Measurements from ENCODE around the gene PRKN. TPM values are rescaled to one million over a fixed set of nuclear protein-coding genes. Genes with fewer than 3 reads are reported as not detected.

The PRKN gene
- total RNA-seq, 4 donors from 2014 or later, result 8.4 to 44.8 (median 12.6) TPM

DNA sequence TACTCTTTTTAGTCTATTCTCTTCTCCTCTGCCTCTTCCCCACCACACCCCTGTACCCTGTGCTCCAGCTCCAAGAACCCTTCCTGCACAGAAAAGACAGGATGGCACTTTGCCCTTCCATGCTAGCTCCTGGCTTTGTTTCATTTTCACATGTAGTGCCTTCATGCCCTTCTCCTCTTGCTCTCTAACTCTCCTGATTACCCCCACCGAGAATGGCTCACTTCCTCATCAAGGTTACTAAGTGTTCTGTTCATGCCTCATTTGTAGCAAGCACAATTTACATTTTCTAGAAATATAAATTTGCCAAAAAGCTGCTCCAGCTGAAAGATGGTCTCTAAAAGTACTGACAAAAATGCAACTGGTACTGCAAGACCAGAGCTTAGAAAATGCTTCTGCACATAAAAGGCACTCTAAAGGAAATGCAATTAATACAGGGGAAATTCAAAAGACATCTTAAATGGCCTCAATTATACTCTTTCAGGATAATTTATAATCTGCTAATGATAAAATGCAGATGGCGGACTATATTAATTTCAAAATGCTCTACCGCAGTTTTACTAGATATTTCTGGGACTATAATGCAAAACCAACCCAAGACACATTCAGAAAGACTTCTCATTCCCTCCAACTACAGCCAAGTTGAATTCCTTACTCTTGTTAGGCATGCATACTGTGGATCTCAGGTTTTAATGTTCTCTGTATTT, 570.2 kb downstream of the PRKN start:
- TF ChIP-seq, protein P1, sequence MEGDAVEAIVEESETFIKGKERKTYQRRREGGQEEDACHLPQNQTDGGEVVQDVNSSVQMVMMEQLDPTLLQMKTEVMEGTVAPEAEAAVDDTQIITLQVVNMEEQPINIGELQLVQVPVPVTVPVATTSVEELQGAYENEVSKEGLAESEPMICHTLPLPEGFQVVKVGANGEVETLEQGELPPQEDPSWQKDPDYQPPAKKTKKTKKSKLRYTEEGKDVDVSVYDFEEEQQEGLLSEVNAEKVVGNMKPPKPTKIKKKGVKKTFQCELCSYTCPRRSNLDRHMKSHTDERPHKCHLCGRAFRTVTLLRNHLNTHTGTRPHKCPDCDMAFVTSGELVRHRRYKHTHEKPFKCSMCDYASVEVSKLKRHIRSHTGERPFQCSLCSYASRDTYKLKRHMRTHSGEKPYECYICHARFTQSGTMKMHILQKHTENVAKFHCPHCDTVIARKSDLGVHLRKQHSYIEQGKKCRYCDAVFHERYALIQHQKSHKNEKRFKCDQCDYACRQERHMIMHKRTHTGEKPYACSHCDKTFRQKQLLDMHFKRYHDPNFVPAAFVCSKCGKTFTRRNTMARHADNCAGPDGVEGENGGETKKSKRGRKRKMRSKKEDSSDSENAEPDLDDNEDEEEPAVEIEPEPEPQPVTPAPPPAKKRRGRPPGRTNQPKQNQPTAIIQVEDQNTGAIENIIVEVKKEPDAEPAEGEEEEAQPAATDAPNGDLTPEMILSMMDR (IDR thresholded peaks at IDR 0.05), result no peak
- DNase-seq (ENCODE audit: low spot score) (no peak), ATAC-seq (ENCODE audit: low FRiP score) (no peak)

DNA sequence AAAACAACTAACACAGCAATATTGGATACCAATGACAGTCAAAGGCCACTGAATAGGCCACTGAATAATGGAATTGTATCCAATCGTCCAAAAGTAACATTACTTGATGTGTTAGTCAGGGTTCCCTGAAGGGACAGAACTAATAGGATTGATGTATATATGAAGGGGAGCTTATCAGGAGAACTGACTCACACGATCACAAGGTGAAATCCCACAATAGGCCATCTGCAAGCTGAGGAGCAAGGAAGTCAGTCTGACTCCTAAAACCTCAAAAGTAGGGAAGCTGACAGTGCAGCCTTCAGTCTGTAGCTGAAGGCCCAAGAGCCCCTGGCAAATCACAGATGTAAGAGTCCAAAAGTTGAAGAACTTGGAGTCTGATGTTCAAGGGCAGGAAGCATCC, 571.4 kb downstream of the PRKN start:
- TF ChIP-seq, protein P1 (IDR thresholded peaks at IDR 0.05), result no peak
- no peak for ATAC-seq (ENCODE audit: low FRiP score)
- no peak for DNase-seq (ENCODE audit: low spot score)

DNA sequence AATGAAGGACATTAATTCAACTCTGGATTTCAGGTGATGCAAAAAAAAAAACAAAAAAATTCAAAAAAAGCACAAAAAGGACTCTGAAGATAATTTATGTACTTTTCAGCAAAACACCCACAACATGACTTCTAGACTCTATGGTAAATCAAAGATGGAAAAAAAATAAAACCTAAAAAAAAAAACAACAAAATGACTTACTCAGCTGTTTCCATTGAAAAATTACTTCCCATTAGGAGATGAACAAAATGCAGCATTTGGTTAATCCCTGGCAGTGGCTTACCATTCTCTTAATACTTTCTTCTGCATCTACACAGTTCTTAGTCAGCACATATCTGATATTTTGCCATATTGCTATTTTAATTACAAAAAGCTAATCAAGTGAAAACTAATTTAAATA, 572.6 kb downstream of the PRKN start:
- TF ChIP-seq, protein P1 (IDR thresholded peaks at IDR 0.05), result no peak
- ATAC-seq (ENCODE audit: low FRiP score) (no peak), DNase-seq (ENCODE audit: low spot score) (no peak)

DNA sequence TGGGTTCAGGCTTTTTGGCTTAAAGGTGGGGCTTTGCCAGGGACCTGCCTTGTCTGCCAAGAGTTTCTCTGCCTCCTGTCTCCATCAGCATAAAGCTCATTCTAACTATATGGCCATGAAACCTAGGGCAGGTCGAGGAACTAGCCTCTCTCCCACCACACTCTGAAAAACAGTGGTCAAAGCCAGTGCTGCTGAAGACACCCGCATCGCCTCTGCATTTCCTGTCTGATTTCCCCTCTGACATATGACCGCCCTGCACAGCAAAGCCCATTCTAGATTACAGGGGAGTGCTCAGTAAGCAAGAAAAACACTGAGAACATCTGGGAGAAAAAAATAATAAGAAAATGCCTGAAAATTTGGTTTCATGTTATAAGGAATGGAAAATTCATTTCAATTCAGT, 573.6 kb downstream of the PRKN start:
- TF ChIP-seq, protein P1 (IDR thresholded peaks at IDR 0.05), result no peak
- ATAC-seq (ENCODE audit: low FRiP score) (no peak), DNase-seq (ENCODE audit: low spot score) (no peak)

DNA sequence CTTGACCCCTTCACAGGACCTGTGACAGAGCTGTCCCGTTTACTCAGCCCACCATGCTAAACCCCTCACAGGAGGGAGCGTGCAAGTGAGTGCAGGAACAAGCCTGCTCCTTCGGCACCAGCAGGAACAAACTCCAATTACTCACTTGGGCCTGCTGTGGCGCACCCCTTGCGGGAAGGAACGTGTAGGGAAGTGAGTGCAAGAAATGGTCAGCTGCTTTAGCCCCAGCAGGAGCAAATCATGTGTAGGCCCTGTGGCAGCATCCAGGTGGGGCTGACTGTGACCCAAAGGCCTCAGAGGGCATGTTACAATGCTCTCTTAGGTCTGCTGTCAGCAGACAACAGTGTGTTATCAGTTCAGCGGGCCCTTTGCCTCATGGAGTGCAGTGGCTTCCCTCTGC, 574.4 kb downstream of the PRKN start:
- TF ChIP-seq, protein P1 (IDR thresholded peaks at IDR 0.05), result no peak
- ATAC-seq (ENCODE audit: low FRiP score) (no peak), DNase-seq (ENCODE audit: low spot score) (no peak)

DNA sequence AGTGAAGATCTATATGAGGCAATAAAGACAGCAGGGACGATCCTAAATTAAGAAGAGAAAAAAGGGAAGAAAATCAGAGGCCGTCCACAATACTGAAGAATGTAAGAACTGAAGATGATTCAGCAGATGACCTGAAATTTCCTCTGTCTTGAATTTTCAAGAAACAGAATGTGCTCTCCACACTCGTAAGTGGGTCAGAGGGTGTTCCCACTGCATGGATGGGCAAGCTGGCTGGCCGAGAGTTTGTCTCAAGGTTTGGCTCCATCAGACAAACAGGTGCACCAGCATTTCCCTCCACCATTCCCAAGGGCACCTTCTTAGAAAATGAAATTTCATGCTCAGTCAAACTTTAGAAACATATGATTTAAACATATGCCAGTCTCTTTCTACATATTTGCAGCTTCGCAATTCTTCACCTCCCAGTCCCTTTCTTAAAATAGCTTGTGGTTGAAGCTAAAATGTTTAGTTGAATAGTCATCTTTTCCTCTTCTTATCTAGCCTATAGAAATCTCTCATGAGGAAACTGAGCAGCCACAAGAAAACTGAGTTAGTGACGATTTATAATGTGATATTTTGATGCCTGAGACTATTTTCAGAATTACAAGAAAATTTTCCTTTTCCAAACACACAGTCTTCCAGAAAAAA, 576.4 kb downstream of the PRKN start:
- TF ChIP-seq, protein P1 (IDR thresholded peaks at IDR 0.05), result no peak
- ATAC-seq (ENCODE audit: low FRiP score), result no peak
- no peak for DNase-seq (ENCODE audit: low spot score)

DNA sequence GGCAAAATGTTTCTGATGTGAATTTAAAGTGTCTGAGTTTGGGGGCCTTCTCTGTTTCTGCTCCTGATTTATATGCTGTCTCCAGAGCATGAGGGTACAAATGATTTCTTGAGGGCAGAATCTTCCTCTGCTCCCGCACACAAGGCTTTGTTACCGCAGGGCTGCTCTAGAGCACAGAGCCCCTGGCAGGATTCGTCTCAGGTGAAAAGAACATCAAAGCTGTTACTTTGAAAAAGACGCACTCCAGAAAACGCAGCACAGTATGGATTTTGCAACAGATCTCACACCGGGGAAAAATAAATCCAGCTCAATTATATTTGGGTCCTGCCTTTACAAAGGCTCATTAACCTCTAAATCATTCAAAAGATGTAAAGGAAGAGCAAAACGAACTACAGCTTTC, 577.3 kb downstream of the PRKN start:
- no peak for ATAC-seq (ENCODE audit: low FRiP score)

More for the DNA sequence above, 577.3 kb downstream of the PRKN start:
- TF ChIP-seq, protein P1 (IDR thresholded peaks at IDR 0.05), result no peak
- DNase-seq (ENCODE audit: low spot score), result no peak

All from omental fat pad (tissue), 4 donors.